NCI-H345 treated with DMSO at 0.1 percent for 48 hours (cell line): Measurements from ENCODE around the gene RPS15.
"Not testable (repeated sequence)": the region's sequence is repeated elsewhere in the genome, so short reads cannot be mapped to it uniquely, and the experiment has no call there.

Source experiments
- DNase-seq: peaks from one replicate; lab custom pipeline; 2025; ENCODE audit not compliant: unreplicated experiment; lab: John Stamatoyannopoulos, UW

Gene RPS15

GRCh38 chr19:1433119-1434039, 4.8 kb upstream of the RPS15 start:
- DNase-seq: no peak

GRCh38 chr19:1434040-1434366, 4.2 kb upstream of the RPS15 start:
- no peak for DNase-seq

- DNase-seq: no peak
Observed at GRCh38 chr19:1434577-1435060, 3.6 kb upstream of the RPS15 start.

- no peak for DNase-seq
Observed at GRCh38 chr19:1435378-1435989, 2.7 kb upstream of the RPS15 start.

GRCh38 chr19:1437609-1438008, 587 bp upstream of the RPS15 start:
- no peak for DNase-seq

- DNase-seq: no peak
Observed at GRCh38 chr19:1438933-1439354, 748 bp downstream of the RPS15 start.

- not testable (repeated sequence) for DNase-seq
Observed at GRCh38 chr19:1439525-1440417, 1.6 kb downstream of the RPS15 start.

- DNase-seq: no peak
Observed at GRCh38 chr19:1440418-1440801, 2.2 kb downstream of the RPS15 start.

- DNase-seq: no peak
Observed at GRCh38 chr19:1441022-1441426, 2.8 kb downstream of the RPS15 start.

GRCh38 chr19:1441677-1442438, 3.7 kb downstream of the RPS15 start:
- no peak for DNase-seq

- peak; percentile 46 for DNase-seq
Observed at GRCh38 chr19:1445185-1445931, 7.2 kb downstream of the RPS15 start.

GRCh38 chr19:1445932-1446712, 7.9 kb downstream of the RPS15 start:
- DNase-seq: peak; percentile 26

GRCh38 chr19:1446713-1447481, 8.7 kb downstream of the RPS15 start:
- DNase-seq: no peak

- no peak for DNase-seq
Observed at GRCh38 chr19:1447504-1447903, 9.3 kb downstream of the RPS15 start.

GRCh38 chr19:1447944-1448343, 9.7 kb downstream of the RPS15 start:
- no peak for DNase-seq

- DNase-seq: peak; percentile 57
Observed at GRCh38 chr19:1449467-1450442, 11.6 kb downstream of the RPS15 start, which contains the start of gene APC2. Gene APC2 (plus strand): TSS chr19:1450121. CDS start chr19:1453002, 2,881 bp downstream.
